ENCODE results near the gene LHFPL2. TPM values are rescaled to one million over a fixed set of nuclear protein-coding genes. Genes with fewer than 3 reads are reported as not detected.
A peak's percentile ranks its signal among the peaks of the same experiment; 100 is the strongest.

The LHFPL2 gene
- total and polyA plus RNA-seq, 2 of the 4 experiments (the other 2 are of a cell fraction): 6.5 to 11.3 TPM

GRCh38 chr5:78467752-78468357, 180.7 kb downstream of the LHFPL2 start:
- H3K9me3 ChIP-seq (ENCODE audit: control insufficient read depth, insufficient read depth, low read length): no peaks in the 10 kb centered on the region
- in situ Hi-C loops (cut with MboI; ENCODE audit: low sequenced_read_pairs) (loop anchor here (5.0 kb wide), 1 partner anchor 64 kb away; no protein-coding TSS in a partner anchor), intact Hi-C loops (cut with micrococcal nuclease) (loop anchor here (1.0 to 5.0 kb wide), 3 partner anchors 34 to 497 kb away; no protein-coding TSS in a partner anchor), dilution Hi-C loops (cut with HindIII; ENCODE audit: low sequenced_read_pairs, unreplicated experiment) (no loop called here)
- H3K18ac ChIP-seq (ENCODE audit: low read depth, low read length): no peak overlapping the region
- BruUV-seq (replicated peaks): no TSS peak
- H3K23ac ChIP-seq (ENCODE audit: low read depth, low read length): no peak overlapping the region
- POLR2A ChIA-PET (ENCODE audit: unreplicated experiment): interaction anchor here (0.5 kb wide), 1 partner anchor 277 kb away, joined by 3 read pairs; no protein-coding TSS in a partner anchor
- H3K79me1 ChIP-seq (ENCODE audit: low read depth in 1 of 2, low read length in 2 of 2): peaks cover 0 to 5% of the 10 kb centered on the region in 2 experiments; a peak in 1 of 4 replicates
- H3K56ac ChIP-seq (ENCODE audit: extremely low read depth, insufficient read depth, low read length): no peak overlapping the region
- no peak overlapping the region for H2AK9ac ChIP-seq (replicated peaks; ENCODE audit: low read depth, low read length, poor library complexity)
- H3K14ac ChIP-seq (replicated peaks; ENCODE audit: low read depth, low read length): no peak overlapping the region; the same call in 1 of the 2 replicates
- no peak overlapping the region for H3K27ac ChIP-seq (ENCODE audit: insufficient read depth, low read length)
- no peak overlapping the region for H2BK15ac ChIP-seq (ENCODE audit: low read depth, low read length)
- no peaks in the 10 kb centered on the region for H4K20me1 ChIP-seq (ENCODE audit: insufficient read depth, low read length)
- H3K4me2 ChIP-seq (ENCODE audit: low read depth, low read length): no peak overlapping the region
- no peak overlapping the region for H4K8ac ChIP-seq (ENCODE audit: low read depth in 2 of 2, low read length in 2 of 2)
- H3K36me3 ChIP-seq (ENCODE audit: control insufficient read depth, insufficient read depth, low read length): no peaks in the 10 kb centered on the region
- H2BK20ac ChIP-seq (ENCODE audit: low read depth, low read length): no peak overlapping the region
- H2BK120ac ChIP-seq (ENCODE audit: low read depth, low read length): no peak overlapping the region
- H3K27me3 ChIP-seq (ENCODE audit: control insufficient read depth, insufficient read depth, low read length): no peaks in the 10 kb centered on the region
- ATAC-seq (ENCODE audit: low read depth): peak; percentile 86
- no peak overlapping the region for H2AFZ ChIP-seq (replicated peaks; ENCODE audit: low read length, poor library complexity)
- no peak overlapping the region for H3K9ac ChIP-seq (ENCODE audit: low read depth, low read length)
- H2BK5ac ChIP-seq (ENCODE audit: low read depth, low read length, poor library complexity, severe bottlenecking): no peak overlapping the region
- DNase-seq: peak; percentile 74
- H3K4me1 ChIP-seq (ENCODE audit: control insufficient read depth, insufficient read depth, low read length): no peaks in the 10 kb centered on the region
- WGBS, 2 experiments (ENCODE audit: extremely low coverage in 2 of 2, insufficient read length in 1 of 2): no CpG with 5 or more reads among the region's 3 CpGs
- H3K9me1 ChIP-seq (ENCODE audit: insufficient read depth, low read length): no peaks in the 10 kb centered on the region
- no peak overlapping the region for H3K4me3 ChIP-seq (ENCODE audit: insufficient read depth, low read depth, low read length)
- CTCF ChIA-PET: interaction anchor here (0.6 to 2.1 kb wide), 11 partner anchors 10 to 748 kb away, joined by 3 to 8 read pairs (median 3); no protein-coding TSS in a partner anchor
- H3K4ac ChIP-seq (ENCODE audit: low read depth, low read length): no peak overlapping the region
- H4K5ac ChIP-seq (ENCODE audit: low read depth, low read length): no peak overlapping the region
- peak; percentile 79 for TF ChIP-seq RAD21 (IDR thresholded peaks at IDR 0.05; ENCODE audit: low read length)
- peak; percentile 82 for TF ChIP-seq SMC3 (IDR thresholded peaks at IDR 0.05; ENCODE audit: low read depth, low read length)
- no peak for TF ChIP-seq CHD1 (IDR thresholded peaks at IDR 0.05; ENCODE audit: low read depth, low read length)
- TF ChIP-seq RCOR1 (IDR thresholded peaks at IDR 0.05; ENCODE audit: insufficient replicate concordance, low read length): no peak
- TF ChIP-seq, protein P1, sequence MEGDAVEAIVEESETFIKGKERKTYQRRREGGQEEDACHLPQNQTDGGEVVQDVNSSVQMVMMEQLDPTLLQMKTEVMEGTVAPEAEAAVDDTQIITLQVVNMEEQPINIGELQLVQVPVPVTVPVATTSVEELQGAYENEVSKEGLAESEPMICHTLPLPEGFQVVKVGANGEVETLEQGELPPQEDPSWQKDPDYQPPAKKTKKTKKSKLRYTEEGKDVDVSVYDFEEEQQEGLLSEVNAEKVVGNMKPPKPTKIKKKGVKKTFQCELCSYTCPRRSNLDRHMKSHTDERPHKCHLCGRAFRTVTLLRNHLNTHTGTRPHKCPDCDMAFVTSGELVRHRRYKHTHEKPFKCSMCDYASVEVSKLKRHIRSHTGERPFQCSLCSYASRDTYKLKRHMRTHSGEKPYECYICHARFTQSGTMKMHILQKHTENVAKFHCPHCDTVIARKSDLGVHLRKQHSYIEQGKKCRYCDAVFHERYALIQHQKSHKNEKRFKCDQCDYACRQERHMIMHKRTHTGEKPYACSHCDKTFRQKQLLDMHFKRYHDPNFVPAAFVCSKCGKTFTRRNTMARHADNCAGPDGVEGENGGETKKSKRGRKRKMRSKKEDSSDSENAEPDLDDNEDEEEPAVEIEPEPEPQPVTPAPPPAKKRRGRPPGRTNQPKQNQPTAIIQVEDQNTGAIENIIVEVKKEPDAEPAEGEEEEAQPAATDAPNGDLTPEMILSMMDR (conservative IDR thresholded peaks at IDR 0.05; ENCODE audit: low read depth, low read length): peak; percentile 75
- H2AK5ac ChIP-seq (ENCODE audit: low read depth, low read length): no peak overlapping the region
- no peak overlapping the region for H4K91ac ChIP-seq (ENCODE audit: insufficient read depth, low read depth, low read length)

All from IMR-90 (cell line).